Fibroblast of pulmonary artery (primary cell): Measurements from ENCODE around the gene CALR3.
A peak's percentile ranks its signal among the peaks of the same experiment; 100 is the strongest.
"Not testable (repeated sequence)": the region's sequence is repeated elsewhere in the genome, so short reads cannot be mapped to it uniquely, and the experiment has no call there.

Experiments used
- DNase-seq: peaks from one replicate; pipeline ENCODE4 v3.0.0-alpha.2; 2010; ENCODE audit warnings: low read depth
- H3K4me3 ChIP-seq: replicated peaks from 2 replicates; pipeline ENCODE4 v1.5.1; 2011; ENCODE audit warnings: low read depth, mild to moderate bottlenecking, control low read depth, low read length, moderate library complexity
- CTCF ChIP-seq: IDR thresholded peaks from 2 replicates; pipeline ENCODE4 v1.5.1; 2011; ENCODE audit warnings: mild to moderate bottlenecking, control low read depth, low read length, inconsistent platforms; ENCODE audit errors: missing control alignments

The CALR3 gene

GRCh38 chr19:16470541-16470910 is 25.4 kb downstream of the CALR3 start:
- TF ChIP-seq CTCF, result no peak
- peak overlapping the region; percentile 79 for H3K4me3 ChIP-seq
- DNase-seq, result no peak

- DNase-seq, result no peak
- H3K4me3 ChIP-seq, result no peak overlapping the region
- no peak for TF ChIP-seq CTCF
Measured at GRCh38 chr19:16467581-16467980, 28.4 kb downstream of the CALR3 start.

GRCh38 chr19:16466802-16467427 is 29.1 kb downstream of the CALR3 start:
- H3K4me3 ChIP-seq, DNase-seq: not testable (repeated sequence)

- no peak for DNase-seq
- H3K4me3 ChIP-seq, result no peak overlapping the region
- TF ChIP-seq CTCF, result no peak
Measured at GRCh38 chr19:16465239-16465638, 30.7 kb downstream of the CALR3 start.

- H3K4me3 ChIP-seq, result no peak overlapping the region
- no peak for DNase-seq
- TF ChIP-seq CTCF, result no peak
Measured at GRCh38 chr19:16463991-16464575, 31.9 kb downstream of the CALR3 start.

- H3K4me3 ChIP-seq, result no peak overlapping the region
- DNase-seq, result no peak
- no peak for TF ChIP-seq CTCF
Measured at GRCh38 chr19:16463341-16463990, 32.5 kb downstream of the CALR3 start.

GRCh38 chr19:16462757-16463250 is 33.2 kb downstream of the CALR3 start:
- no peak for DNase-seq
- TF ChIP-seq CTCF, result no peak
- H3K4me3 ChIP-seq, result no peak overlapping the region
